ENCODE data around the gene NLRP3.

Gene NLRP3

GRCh38 chr1:247496581-247497285 is 80.8 kb downstream of the NLRP3 start:
- Histone ChIP-seq H3K36me3 (no peaks in the 10 kb centered on the region), H3K27ac (no peak overlapping the region), H3K4me3 (ENCODE audit: low read depth in 1 of 2, low read length in 1 of 2) (no peak overlapping the region), H3K27me3 (peaks cover 2% of the 10 kb centered on the region), H3K9me3 (no peaks in the 10 kb centered on the region), H3K4me1 (ENCODE audit: control insufficient read depth in 1 of 2, insufficient read depth in 1 of 2, low read depth in 1 of 2, low read length in 1 of 2) (peaks cover 37 to 47% of the 10 kb centered on the region in 2 experiments)
- TF ChIP-seq, protein P1, sequence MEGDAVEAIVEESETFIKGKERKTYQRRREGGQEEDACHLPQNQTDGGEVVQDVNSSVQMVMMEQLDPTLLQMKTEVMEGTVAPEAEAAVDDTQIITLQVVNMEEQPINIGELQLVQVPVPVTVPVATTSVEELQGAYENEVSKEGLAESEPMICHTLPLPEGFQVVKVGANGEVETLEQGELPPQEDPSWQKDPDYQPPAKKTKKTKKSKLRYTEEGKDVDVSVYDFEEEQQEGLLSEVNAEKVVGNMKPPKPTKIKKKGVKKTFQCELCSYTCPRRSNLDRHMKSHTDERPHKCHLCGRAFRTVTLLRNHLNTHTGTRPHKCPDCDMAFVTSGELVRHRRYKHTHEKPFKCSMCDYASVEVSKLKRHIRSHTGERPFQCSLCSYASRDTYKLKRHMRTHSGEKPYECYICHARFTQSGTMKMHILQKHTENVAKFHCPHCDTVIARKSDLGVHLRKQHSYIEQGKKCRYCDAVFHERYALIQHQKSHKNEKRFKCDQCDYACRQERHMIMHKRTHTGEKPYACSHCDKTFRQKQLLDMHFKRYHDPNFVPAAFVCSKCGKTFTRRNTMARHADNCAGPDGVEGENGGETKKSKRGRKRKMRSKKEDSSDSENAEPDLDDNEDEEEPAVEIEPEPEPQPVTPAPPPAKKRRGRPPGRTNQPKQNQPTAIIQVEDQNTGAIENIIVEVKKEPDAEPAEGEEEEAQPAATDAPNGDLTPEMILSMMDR (IDR thresholded peaks at IDR 0.05): no peak

Data from neutrophil (primary cell).